ENCODE data around the gene ZIC4. TPM values are rescaled to one million over a fixed set of nuclear protein-coding genes. Genes with fewer than 3 reads are reported as not detected.

The ZIC4 gene
- total and polyA plus RNA-seq, 7 experiments from 2014 or later: not detected

DNA sequence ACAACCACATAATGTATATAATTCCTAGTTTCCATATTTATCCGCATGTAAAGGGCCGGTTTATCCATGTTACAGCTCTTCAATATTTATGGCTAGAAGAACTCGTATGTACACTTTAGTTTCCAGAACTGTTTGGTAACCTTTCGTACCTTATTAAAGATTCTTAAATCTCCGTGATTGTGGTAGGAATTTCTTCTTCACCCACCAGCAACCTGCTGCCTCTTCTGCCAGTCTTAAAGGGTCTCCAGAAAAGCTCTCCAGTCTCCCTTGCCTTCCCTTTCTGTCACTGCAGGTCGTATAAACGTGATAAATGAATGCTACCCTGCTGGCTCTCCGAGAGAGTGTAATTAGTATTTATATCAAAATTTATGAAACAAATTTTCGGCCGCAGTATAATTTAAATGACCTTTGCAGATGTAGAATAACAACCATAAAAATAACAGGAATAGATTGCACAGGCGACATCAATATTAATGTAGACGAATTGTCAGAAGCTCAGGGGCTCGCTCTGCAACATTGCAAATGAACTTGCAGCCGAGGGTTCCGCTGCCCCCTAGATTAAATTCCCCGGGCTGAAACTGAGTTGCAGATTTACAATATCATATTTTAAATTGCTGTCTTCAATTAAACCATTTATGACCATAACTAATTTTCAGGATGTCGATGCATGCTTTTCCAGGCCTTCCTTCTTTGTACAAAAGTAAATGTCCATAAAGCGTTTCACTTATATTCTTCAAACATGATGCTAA is 8.2 kb upstream of the ZIC4 start:
- H3K36me3 Mint-ChIP-seq: peaks cover 0 to 21% (median 4%) of the 10 kb centered on the region in 5 donors
- CTCF ChIA-PET: no interaction called here
- Histone ChIP-seq H3K27ac (ENCODE audit: low read depth, low read length) (no peak overlapping the region), H3K36me3 (ENCODE audit: control insufficient read depth in 2 of 3, insufficient read depth in 3 of 3, low read length in 3 of 3) (no peaks in the 10 kb centered on the region), H3K9me3 (ENCODE audit: control insufficient read depth in 2 of 3, low read length in 3 of 3) (no peaks in the 10 kb centered on the region), H3K4me1 (ENCODE audit: control insufficient read depth in 2 of 2, insufficient read depth in 2 of 2, low read length in 2 of 2) (peaks cover 0 to 5% of the 10 kb centered on the region in 2 donors), H3K27me3 (ENCODE audit: control insufficient read depth in 2 of 2, insufficient read depth in 2 of 2, low read length in 2 of 2) (peaks cover 0 to 33% of the 10 kb centered on the region in 2 donors), H3K4me3 (ENCODE audit: low read length) (no peak overlapping the region)
- no peak for DNase-seq
- H3K9me3 Mint-ChIP-seq: peaks cover 2 to 60% (median 22%) of the 10 kb centered on the region in 11 donors
- intact Hi-C loops (cut with micrococcal nuclease): loop anchor here in 1 of 2 donors (5.0 kb wide), 2 partner anchors 37 to 57 kb away; no protein-coding TSS in a partner anchor
- no peak overlapping the region for H3K27ac Mint-ChIP-seq
- H3K27me3 Mint-ChIP-seq: peaks cover 76 to 84% (median 82%) of the 10 kb centered on the region in 5 donors
- peaks cover 14 to 38% (median 26%) of the 10 kb centered on the region in 7 donors for H3K4me1 Mint-ChIP-seq
- peak overlapping the region in 5 of 10 donors; percentile 8 to 76 (median 10) for H3K4me3 Mint-ChIP-seq
- ATAC-seq: no peak
- POLR2A ChIA-PET: no interaction called here

DNA sequence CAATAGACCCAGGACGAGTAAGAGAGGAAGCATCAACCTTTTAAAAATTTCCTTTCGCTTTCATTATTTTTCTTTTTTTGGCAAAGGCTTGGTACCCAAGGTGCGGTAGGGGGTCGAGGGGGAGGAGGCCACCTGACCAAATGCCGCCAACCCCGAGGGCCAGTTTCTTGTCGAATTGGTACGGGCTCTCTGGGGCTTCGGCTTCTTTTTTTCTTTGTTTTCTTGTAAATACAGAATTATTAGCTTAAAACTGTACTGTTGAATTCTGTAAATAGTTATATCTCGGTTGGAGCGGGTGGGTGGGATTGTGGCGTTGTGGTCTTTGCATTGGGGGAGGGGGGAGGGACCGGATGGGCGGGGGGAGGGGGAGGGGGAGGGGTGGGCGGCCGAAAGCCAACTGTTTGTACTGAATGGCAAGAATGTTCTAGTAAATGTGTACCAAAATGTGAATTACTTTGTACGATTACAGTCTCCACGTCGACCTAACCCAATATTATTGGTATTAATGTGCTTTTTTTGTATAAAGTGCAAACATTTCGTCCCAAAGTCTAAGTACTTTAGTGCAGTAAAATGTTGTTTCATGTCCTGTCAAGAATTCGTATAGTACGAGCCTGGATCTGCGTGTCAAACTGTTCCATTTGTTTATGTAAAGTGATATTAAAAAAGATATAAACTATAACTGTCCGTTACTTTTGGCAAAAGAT is 7.5 kb upstream of the ZIC4 start:
- Mint-ChIP-seq H3K36me3 (peaks cover 0 to 19% (median 4%) of the 10 kb centered on the region in 5 donors), H3K27me3 (peaks cover 79 to 86% (median 84%) of the 10 kb centered on the region in 5 donors), H3K9me3 (peaks cover 2 to 62% (median 21%) of the 10 kb centered on the region in 11 donors), H3K4me1 (peaks cover 13 to 44% (median 25%) of the 10 kb centered on the region in 7 donors), H3K27ac (peak overlapping the region in 2 of 9 donors; percentile 41 to 71), H3K4me3 (peak overlapping the region; percentile 45 to 88 (median 74))
- ATAC-seq: no peak
- ChIA-PET POLR2A (no interaction called here), CTCF (no interaction called here)
- intact Hi-C loops (cut with micrococcal nuclease): loop anchor here in 1 of 2 donors (1.0 to 5.0 kb wide), 2 partner anchors 8 to 57 kb away; no protein-coding TSS in a partner anchor
- no peak for DNase-seq
- Histone ChIP-seq H3K9me3 (ENCODE audit: control insufficient read depth in 2 of 3, low read length in 3 of 3) (no peaks in the 10 kb centered on the region), H3K4me3 (ENCODE audit: low read length) (no peak overlapping the region), H3K27ac (ENCODE audit: low read depth, low read length) (no peak overlapping the region), H3K36me3 (ENCODE audit: control insufficient read depth in 2 of 3, insufficient read depth in 3 of 3, low read length in 3 of 3) (no peaks in the 10 kb centered on the region), H3K27me3 (ENCODE audit: control insufficient read depth in 2 of 2, insufficient read depth in 2 of 2, low read length in 2 of 2) (peaks cover 0 to 37% of the 10 kb centered on the region in 2 donors), H3K4me1 (ENCODE audit: control insufficient read depth in 2 of 2, insufficient read depth in 2 of 2, low read length in 2 of 2) (peaks cover 0 to 5% of the 10 kb centered on the region in 2 donors)

DNA sequence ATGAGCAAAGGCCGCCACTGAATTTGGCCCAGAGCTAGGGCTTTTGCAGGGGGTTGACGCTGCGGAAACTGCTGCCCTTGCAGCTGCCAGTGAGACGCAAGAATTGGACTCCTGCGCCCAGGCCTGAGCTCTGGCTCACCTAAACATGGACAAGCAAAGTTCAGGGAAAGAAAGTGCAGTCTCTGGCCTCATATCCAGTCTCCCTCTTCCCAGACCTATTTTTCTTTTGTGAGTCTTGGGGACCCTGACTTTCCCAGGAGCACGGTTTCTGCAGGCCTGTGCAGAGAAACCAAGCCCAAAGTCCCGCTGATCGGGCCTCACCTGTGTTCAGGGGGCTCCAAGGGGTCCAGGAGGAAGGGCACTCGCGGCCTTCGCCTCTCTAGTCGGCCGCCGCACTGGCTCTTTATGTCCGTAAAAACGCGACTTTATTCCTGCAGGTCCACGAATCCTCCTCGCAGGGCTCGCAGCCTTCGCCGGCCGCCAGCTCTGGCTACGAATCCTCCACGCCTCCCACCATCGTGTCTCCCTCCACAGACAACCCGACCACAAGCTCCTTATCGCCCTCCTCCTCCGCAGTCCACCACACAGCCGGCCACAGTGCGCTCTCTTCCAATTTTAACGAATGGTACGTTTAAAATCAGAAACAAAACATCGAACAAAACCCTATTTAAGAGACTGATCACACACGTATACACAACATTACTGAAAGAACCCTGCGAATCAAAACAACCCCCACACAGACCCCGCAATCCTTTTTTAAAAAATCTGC is 6.8 kb upstream of the ZIC4 start:
- CTCF ChIA-PET: no interaction called here

DNA sequence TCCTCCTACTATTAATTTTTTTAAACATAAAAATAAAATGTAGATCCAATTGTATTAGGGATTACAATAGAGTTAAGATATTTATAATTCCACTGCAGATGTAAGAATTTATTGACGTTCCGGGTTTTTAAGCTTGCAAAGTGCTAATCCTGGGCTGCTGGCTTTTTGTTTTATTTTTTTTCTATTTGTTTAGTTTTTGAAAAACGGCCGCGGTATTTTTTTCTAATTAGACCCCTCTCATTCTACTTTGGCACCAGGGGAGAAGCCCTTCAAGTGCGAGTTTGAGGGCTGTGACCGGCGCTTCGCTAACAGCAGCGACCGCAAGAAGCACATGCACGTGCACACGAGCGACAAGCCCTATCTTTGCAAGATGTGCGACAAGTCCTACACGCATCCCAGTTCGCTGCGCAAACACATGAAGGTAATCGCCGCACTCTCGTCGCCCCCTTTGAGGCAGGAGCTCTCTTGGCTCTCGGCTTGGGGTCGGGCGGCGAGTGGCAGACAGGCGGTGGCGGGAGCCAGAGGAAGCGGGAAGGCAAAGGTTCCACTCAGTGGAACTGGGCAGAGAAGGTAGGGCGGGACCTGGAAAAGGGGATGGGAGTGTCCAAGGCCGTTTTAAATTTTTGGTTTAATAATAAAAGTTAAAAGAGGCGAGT is 6.0 kb upstream of the ZIC4 start:
- peak overlapping the region; percentile 15 to 80 (median 58) for H3K4me3 Mint-ChIP-seq
- intact Hi-C loops (cut with micrococcal nuclease): loop anchor here in 1 of 2 donors (1.0 to 5.0 kb wide), 2 partner anchors 21 to 55 kb away; no protein-coding TSS in a partner anchor
- peak overlapping the region in 1 of 9 donors; percentile 67 for H3K27ac Mint-ChIP-seq
- H3K27me3 ChIP-seq (ENCODE audit: control insufficient read depth in 2 of 2, insufficient read depth in 2 of 2, low read length in 2 of 2): peaks cover 0 to 32% of the 10 kb centered on the region in 2 donors
- no peaks in the 10 kb centered on the region for H3K9me3 ChIP-seq (ENCODE audit: control insufficient read depth in 2 of 3, low read length in 3 of 3)
- ATAC-seq: no peak
- peaks cover 79 to 86% (median 84%) of the 10 kb centered on the region in 5 donors for H3K27me3 Mint-ChIP-seq
- ChIA-PET CTCF (no interaction called here), POLR2A (no interaction called here)
- peaks cover 7 to 65% (median 28%) of the 10 kb centered on the region in 11 donors for H3K9me3 Mint-ChIP-seq
- H3K36me3 Mint-ChIP-seq: peaks cover 0 to 17% (median 10%) of the 10 kb centered on the region in 5 donors
- no peaks in the 10 kb centered on the region for H3K36me3 ChIP-seq (ENCODE audit: control insufficient read depth in 2 of 3, insufficient read depth in 3 of 3, low read length in 3 of 3)
- no peak overlapping the region for H3K27ac ChIP-seq (ENCODE audit: low read depth, low read length)
- H3K4me3 ChIP-seq (ENCODE audit: low read length): no peak overlapping the region
- no peak for DNase-seq
- H3K4me1 ChIP-seq (ENCODE audit: control insufficient read depth in 2 of 2, insufficient read depth in 2 of 2, low read length in 2 of 2): peaks cover 0 to 5% of the 10 kb centered on the region in 2 donors
- peaks cover 14 to 57% (median 34%) of the 10 kb centered on the region in 7 donors for H3K4me1 Mint-ChIP-seq

More for the DNA sequence above, 6.8 kb upstream of the ZIC4 start:
- H3K27me3 Mint-ChIP-seq: peaks cover 79 to 86% (median 84%) of the 10 kb centered on the region in 5 donors
- peak overlapping the region in 2 of 9 donors; percentile 41 to 71 for H3K27ac Mint-ChIP-seq
- peaks cover 5 to 62% (median 26%) of the 10 kb centered on the region in 11 donors for H3K9me3 Mint-ChIP-seq
- H3K4me1 ChIP-seq (ENCODE audit: control insufficient read depth in 2 of 2, insufficient read depth in 2 of 2, low read length in 2 of 2): peaks cover 0 to 5% of the 10 kb centered on the region in 2 donors
- H3K36me3 Mint-ChIP-seq: peaks cover 0 to 18% (median 9%) of the 10 kb centered on the region in 5 donors
- POLR2A ChIA-PET: no interaction called here
- H3K9me3 ChIP-seq (ENCODE audit: control insufficient read depth in 2 of 3, low read length in 3 of 3): no peaks in the 10 kb centered on the region
- H3K27me3 ChIP-seq (ENCODE audit: control insufficient read depth in 2 of 2, insufficient read depth in 2 of 2, low read length in 2 of 2): peaks cover 0 to 36% of the 10 kb centered on the region in 2 donors
- intact Hi-C loops (cut with micrococcal nuclease): loop anchor here in 1 of 2 donors (1.0 to 5.0 kb wide), 3 partner anchors 9 to 56 kb away; no protein-coding TSS in a partner anchor
- no peak overlapping the region for H3K27ac ChIP-seq (ENCODE audit: low read depth, low read length)
- peak overlapping the region; percentile 45 to 88 (median 74) for H3K4me3 Mint-ChIP-seq
- H3K4me3 ChIP-seq (ENCODE audit: low read length): no peak overlapping the region
- DNase-seq: no peak
- peaks cover 14 to 52% (median 32%) of the 10 kb centered on the region in 7 donors for H3K4me1 Mint-ChIP-seq
- H3K36me3 ChIP-seq (ENCODE audit: control insufficient read depth in 2 of 3, insufficient read depth in 3 of 3, low read length in 3 of 3): no peaks in the 10 kb centered on the region
- no peak for ATAC-seq

DNA sequence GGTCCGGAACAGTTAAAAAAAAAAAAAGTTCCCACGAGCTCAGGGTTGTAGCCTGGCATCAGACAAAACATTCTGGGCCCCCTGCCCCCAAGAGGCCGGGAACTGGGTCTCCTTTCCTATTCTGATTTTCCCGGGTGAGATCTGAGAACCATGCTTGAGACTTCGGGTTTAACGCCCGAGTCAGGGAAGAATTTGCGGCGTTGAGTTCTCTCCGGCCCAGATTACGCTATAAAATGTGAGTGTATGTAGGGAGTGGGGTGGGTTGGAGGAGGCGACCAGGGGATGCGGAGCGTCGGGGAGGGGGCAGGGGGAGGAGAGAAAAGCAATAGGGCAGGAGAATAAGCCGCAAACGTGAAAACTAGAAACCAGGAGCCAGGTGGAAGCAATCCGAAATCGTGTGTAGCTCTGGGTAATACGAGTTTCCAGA is 5.5 kb upstream of the ZIC4 start:
- peaks cover 0 to 17% (median 10%) of the 10 kb centered on the region in 5 donors for H3K36me3 Mint-ChIP-seq
- CTCF ChIA-PET: no interaction called here

More for the DNA sequence above, 5.5 kb upstream of the ZIC4 start:
- DNase-seq: no peak
- Histone ChIP-seq H3K9me3 (ENCODE audit: control insufficient read depth in 2 of 3, low read length in 3 of 3) (no peaks in the 10 kb centered on the region), H3K4me3 (ENCODE audit: low read length) (no peak overlapping the region), H3K27ac (ENCODE audit: low read depth, low read length) (no peak overlapping the region), H3K4me1 (ENCODE audit: control insufficient read depth in 2 of 2, insufficient read depth in 2 of 2, low read length in 2 of 2) (peaks cover 0 to 5% of the 10 kb centered on the region in 2 donors), H3K36me3 (ENCODE audit: control insufficient read depth in 2 of 3, insufficient read depth in 3 of 3, low read length in 3 of 3) (no peaks in the 10 kb centered on the region), H3K27me3 (ENCODE audit: control insufficient read depth in 2 of 2, insufficient read depth in 2 of 2, low read length in 2 of 2) (peaks cover 0 to 32% of the 10 kb centered on the region in 2 donors)
- Mint-ChIP-seq H3K9me3 (peaks cover 7 to 67% (median 28%) of the 10 kb centered on the region in 11 donors), H3K4me3 (peak overlapping the region in 6 of 10 donors; percentile 48 to 80 (median 71)), H3K27ac (peak overlapping the region in 2 of 9 donors; percentile 65 to 77), H3K27me3 (peaks cover 77 to 85% (median 84%) of the 10 kb centered on the region in 5 donors), H3K4me1 (peaks cover 14 to 57% (median 34%) of the 10 kb centered on the region in 7 donors)
- intact Hi-C loops (cut with micrococcal nuclease): loop anchor here in 1 of 2 donors (1.0 to 5.0 kb wide), 2 partner anchors 21 to 55 kb away; no protein-coding TSS in a partner anchor
- no peak for ATAC-seq
- POLR2A ChIA-PET: no interaction called here

Measured in naive thymus-derived CD4-positive, alpha-beta T cell (primary cell).